Breast epithelium (tissue), 3 donors: Measurements from ENCODE around the gene AP3S1.
"Not testable (repeated sequence)": the region's sequence is repeated elsewhere in the genome, so short reads cannot be mapped to it uniquely, and the experiment has no call there.

Experiments
- CTCF ChIP-seq, 3 donors: fragments of 450-650 bp; IDR thresholded peaks; one replicate each; pipeline ENCODE4 v1.5.1; 2016 to 2017; ENCODE audit warnings: antibody characterized with exemption in 3 of 3, mild to moderate bottlenecking in 3 of 3, moderate library complexity in 3 of 3
- POLR2A ChIP-seq: fragments of 450-650 bp; IDR thresholded peaks from one replicate; pipeline ENCODE4 v1.6.1; 2016; ENCODE audit warnings: antibody characterized with exemption, mild to moderate bottlenecking, moderate library complexity
- POLR2AphosphoS5 ChIP-seq, 3 donors: sonication (generic); formaldehyde crosslinking; IDR thresholded peaks; one replicate each; pipeline ENCODE4 v1.6.1; 2017; ENCODE audit warnings: antibody characterized with exemption in 3 of 3

GRCh38 chr5:115877342-115877741, 35.6 kb downstream of the AP3S1 start:
- TF ChIP-seq POLR2A; CTCF (IDR thresholded peaks at IDR 0.05); POLR2AphosphoS5 (IDR thresholded peaks at IDR 0.05): not testable (repeated sequence)
